ENCODE results near the gene ZDHHC9. TPM values are rescaled to one million over a fixed set of nuclear protein-coding genes. Genes with fewer than 3 reads are reported as not detected.
A peak's percentile ranks its signal among the peaks of the same experiment; 100 is the strongest.

The ZDHHC9 gene
- total RNA-seq, 1 donor from 2014 or later = 43.0 TPM

DNA sequence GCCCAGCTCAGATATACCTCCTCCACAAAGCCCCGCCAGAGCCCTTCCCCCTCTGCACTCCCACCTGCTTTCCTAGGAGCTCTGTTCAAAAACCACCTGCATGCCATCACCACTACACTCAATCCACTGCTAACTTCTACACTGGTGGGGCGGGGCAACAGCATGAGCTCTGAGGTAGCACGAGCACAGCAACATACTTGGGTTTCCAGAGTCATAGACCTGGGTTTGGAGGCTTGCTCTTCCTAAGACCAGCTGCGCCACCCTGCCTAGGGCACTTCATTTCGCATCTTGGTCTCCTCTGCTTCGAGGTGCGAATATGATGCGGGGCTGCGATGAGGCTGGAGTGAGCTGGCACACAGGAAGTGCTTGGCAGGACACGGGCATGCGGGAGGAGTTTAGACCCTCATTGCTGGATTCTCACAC is 60.4 kb downstream of the ZDHHC9 start:
- TF ChIP-seq, protein P1, sequence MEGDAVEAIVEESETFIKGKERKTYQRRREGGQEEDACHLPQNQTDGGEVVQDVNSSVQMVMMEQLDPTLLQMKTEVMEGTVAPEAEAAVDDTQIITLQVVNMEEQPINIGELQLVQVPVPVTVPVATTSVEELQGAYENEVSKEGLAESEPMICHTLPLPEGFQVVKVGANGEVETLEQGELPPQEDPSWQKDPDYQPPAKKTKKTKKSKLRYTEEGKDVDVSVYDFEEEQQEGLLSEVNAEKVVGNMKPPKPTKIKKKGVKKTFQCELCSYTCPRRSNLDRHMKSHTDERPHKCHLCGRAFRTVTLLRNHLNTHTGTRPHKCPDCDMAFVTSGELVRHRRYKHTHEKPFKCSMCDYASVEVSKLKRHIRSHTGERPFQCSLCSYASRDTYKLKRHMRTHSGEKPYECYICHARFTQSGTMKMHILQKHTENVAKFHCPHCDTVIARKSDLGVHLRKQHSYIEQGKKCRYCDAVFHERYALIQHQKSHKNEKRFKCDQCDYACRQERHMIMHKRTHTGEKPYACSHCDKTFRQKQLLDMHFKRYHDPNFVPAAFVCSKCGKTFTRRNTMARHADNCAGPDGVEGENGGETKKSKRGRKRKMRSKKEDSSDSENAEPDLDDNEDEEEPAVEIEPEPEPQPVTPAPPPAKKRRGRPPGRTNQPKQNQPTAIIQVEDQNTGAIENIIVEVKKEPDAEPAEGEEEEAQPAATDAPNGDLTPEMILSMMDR (IDR thresholded peaks at IDR 0.05) = no peak
- intact Hi-C loops (cut with DNase I) = no loop called here
- H3K36me3 ChIP-seq = no peaks in the 10 kb centered on the region
- no peaks in the 10 kb centered on the region for H3K9me3 ChIP-seq
- H3K27me3 ChIP-seq = no peaks in the 10 kb centered on the region
- no peaks in the 10 kb centered on the region for H3K4me1 ChIP-seq
- DNase-seq (ENCODE audit: low spot score in 2 of 2) = no peak
- H3K4me3 ChIP-seq = no peak overlapping the region
- H3K27ac ChIP-seq = no peak overlapping the region

DNA sequence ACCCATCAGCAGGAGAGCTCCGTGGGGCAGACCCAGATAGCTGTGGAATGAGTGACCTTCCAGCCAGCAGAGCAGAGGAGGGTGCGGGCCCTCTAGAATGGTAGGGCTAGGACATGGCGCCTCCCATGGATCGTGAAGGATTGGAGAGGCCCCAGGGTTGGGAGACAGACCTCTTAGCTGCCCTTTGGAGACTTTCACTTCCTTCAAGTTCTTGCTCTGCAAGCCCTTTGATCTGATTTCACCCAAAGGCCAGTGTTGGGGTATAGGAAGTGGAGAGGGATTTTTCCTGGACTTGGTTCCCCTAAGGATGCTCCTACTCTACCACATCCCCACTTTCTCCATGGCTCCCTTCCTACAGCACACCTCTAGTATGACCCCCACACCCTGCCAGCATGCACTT is 61.0 kb downstream of the ZDHHC9 start:
- DNase-seq (ENCODE audit: low spot score in 2 of 2) = no peak
- Histone ChIP-seq H3K27ac (no peak overlapping the region), H3K36me3 (no peaks in the 10 kb centered on the region), H3K27me3 (no peaks in the 10 kb centered on the region), H3K9me3 (no peaks in the 10 kb centered on the region), H3K4me1 (no peaks in the 10 kb centered on the region), H3K4me3 (no peak overlapping the region)
- intact Hi-C loops (cut with DNase I) = no loop called here
- TF ChIP-seq, protein P1 (IDR thresholded peaks at IDR 0.05) = no peak

DNA sequence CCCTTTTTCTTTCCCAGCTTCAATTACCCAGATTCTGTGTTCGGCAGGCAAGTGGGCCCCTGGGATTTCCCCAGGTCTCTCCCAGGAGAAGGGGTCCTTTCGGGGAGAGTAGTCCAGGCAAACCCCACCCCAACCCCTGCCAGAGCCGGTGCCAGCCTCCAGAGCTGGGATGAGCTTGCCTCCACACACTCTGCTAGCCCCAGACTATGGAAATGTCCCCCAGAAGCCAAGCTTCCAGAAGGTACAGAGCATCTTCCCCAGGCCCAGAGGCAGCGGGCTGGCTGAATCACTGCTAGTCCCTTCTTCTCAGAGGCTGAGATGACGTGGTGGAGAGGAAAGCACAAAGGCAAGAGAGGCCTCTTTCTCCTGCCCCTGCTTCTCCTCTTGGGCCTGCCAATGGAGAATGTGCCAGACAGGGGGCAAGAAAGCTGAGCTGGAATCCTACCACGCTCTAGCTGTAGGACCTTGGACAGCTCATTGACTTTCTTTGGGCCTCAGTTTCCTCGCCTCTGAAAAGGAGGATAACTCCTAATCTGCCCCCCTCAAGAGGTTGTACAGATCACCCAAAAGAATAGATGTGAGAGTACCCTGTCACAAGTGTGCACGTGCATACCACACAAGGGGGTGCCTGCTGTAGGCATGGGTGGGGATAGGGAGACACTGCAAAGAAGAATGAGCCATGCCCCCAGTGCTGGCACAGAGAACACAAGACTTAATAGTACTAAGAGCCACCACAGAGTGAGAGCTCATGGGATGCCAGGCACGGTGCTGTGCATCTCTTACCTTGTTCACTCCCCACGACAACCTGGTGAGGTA is 61.8 kb downstream of the ZDHHC9 start:
- DNase-seq (ENCODE audit: low spot score in 2 of 2) = no peak
- no peak overlapping the region for H3K4me3 ChIP-seq
- intact Hi-C loops (cut with DNase I) = no loop called here

DNA sequence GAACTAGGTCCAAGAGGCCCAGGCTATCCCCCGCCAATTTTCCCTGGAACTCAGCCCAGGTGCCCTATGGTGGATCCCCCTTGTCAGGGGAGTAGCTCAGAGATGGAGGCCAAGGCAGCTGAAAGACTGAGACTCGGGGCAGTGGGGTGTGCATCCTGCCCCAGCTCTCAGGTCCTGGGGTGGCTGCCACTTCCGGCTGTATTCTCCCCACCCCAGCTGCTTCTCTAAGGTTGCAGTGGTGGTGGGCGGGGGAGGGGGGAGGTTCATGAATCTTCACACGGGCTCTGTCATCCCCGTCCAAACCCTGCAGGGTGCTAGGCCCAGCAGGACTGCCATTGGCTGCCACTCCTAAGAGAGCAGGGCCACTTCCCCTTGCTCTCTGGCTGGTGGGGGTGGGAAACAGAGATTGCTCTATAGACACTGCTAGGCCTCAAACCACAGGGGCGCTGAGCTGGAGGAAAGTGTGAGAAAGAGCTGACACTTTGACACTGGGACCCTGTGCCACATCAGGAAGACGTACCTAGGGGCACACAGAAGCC is 62.5 kb downstream of the ZDHHC9 start:
- intact Hi-C loops (cut with DNase I) = no loop called here
- no peaks in the 10 kb centered on the region for H3K9me3 ChIP-seq
- H3K27me3 ChIP-seq = no peaks in the 10 kb centered on the region
- peak; percentile 25 to 72 for DNase-seq (ENCODE audit: low spot score in 2 of 2)
- TF ChIP-seq, protein P1 (IDR thresholded peaks at IDR 0.05) = no peak
- H3K27ac ChIP-seq = no peak overlapping the region
- H3K36me3 ChIP-seq = no peaks in the 10 kb centered on the region
- H3K4me3 ChIP-seq = peak overlapping the region in 1 of 2 donors; percentile 22
- H3K4me1 ChIP-seq = no peaks in the 10 kb centered on the region

More for the DNA sequence above, 61.8 kb downstream of the ZDHHC9 start:
- Histone ChIP-seq H3K27ac (no peak overlapping the region), H3K4me1 (no peaks in the 10 kb centered on the region), H3K27me3 (no peaks in the 10 kb centered on the region), H3K9me3 (no peaks in the 10 kb centered on the region), H3K36me3 (no peaks in the 10 kb centered on the region)
- TF ChIP-seq, protein P1 (IDR thresholded peaks at IDR 0.05) = no peak

DNA sequence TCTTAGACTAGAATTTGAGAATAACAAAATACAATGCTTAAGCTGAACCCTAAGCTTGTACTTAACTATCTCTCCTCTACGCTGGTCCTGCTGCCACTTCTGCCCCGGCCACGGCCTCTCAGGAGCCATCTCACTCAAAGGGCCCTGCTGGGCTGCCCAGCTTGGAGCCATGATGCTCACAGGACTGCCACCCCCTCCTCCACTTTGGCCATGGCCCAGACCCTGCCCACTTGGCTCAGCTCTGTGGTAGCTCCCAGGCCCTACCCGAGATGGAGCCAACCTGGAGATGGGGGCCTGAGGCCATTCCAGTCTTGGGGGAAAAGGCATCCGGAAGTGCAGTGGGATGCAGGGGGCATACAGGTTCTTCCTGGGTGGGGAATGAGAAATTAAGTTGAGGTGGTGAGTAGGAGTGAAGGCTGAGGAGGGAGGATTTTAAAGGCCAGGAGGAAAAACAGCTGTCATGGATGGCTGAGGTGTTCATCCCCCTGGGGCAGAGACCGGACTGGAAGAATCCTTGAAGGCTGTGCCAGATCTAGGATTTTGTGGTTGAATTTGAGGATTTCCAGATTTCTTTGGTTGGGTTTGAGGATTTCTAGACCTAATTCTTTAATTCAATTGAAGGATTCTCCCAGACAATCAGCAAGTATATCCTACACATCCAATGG is 63.1 kb downstream of the ZDHHC9 start:
- Histone ChIP-seq H3K4me3 (peak overlapping the region in 1 of 2 donors; percentile 22), H3K27me3 (no peaks in the 10 kb centered on the region), H3K9me3 (no peaks in the 10 kb centered on the region), H3K27ac (no peak overlapping the region), H3K36me3 (no peaks in the 10 kb centered on the region), H3K4me1 (no peaks in the 10 kb centered on the region)
- TF ChIP-seq, protein P1 (IDR thresholded peaks at IDR 0.05) = no peak
- intact Hi-C loops (cut with DNase I) = no loop called here
- no peak for DNase-seq (ENCODE audit: low spot score in 2 of 2)
